GM18868 (cell line): ENCODE results near the gene MED14.
"Not testable (repeated sequence)": the region's sequence is repeated elsewhere in the genome, so short reads cannot be mapped to it uniquely, and the experiment has no call there.

Experiments
- ATAC-seq: cut with Tn5 transposase; IDR thresholded peaks from one replicate; pipeline ENCODE4 v1.9.1; 2021; ENCODE audit warnings: mild to moderate bottlenecking, moderate library complexity; ENCODE audit not compliant: unreplicated experiment

Gene MED14

DNA sequence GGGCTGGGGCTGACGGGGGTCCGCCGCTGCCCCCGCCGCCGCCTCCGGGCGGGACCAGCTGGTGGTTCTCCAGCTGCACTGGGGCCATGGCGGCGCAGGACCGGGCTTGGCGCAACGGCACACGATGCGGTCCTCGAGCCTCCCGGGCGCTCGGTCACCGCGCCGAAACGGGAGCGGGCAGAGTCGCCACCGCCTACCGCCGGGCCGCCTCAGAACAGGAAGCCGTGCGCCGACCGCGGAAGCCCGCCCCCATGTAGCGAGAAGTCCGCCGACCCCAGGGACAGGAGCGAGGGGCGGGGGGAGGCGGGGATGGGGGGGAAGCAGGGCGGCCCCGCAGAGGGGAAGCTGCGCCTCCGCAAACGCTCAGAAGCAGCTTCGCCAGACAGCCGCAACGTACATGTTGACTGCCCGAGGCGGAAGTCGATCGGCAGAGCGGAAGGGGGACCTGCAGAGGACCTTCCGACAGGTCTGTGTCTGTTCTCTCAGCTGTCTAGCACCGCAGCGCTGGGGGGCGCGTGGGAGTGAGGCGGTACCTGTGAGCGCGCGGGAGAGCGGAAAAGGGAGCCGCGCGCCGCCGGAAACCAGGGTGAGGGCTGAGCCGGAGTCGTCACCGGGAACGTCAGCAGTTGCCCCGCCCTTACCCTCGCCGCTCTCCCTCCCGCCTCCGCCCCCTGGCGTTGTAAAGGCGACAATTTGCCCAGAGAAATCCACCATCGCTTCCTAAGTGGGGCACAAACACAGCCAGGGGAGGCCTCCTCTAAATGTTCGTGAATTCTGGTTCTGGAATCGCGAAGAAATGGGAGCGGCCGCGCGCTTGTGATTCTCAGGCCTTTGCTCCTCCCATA, at the start of gene MED14:
TSS of gene MED14 (minus strand) at position 218 of the 845 bp plus-strand sequence. CDS start at position 88, 130 bp downstream.
- peak; percentile 86 for ATAC-seq

DNA sequence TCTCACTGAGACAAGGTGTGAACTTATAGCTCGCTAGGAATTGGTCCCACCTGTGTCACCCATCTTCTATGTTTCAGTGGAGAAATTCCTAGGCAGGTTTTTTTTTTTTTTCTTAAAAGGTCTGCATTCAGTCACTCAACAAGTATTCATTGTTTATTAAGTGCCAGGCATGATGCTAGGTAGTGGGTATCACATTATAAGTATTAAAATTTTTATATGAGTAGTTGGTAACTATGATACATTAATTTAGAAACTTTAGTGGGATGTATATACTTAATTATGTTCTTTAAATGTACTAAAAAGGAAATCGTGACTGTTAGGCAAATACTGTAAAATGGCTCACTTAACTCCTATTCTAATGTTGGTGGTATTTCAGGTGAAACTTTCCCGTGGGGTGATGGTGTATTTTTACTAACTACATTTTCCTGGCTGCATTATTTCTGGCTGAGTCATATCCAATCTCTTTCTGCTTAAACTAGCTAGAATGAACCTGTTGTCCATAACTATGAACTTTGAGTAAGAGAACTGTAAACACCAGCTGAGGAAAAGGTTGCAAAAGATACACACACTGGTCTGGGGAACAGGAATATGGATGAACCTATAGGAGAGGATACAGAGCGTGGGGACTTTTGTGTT, 49.3 kb upstream of the MED14 start:
- ATAC-seq = no peak

DNA sequence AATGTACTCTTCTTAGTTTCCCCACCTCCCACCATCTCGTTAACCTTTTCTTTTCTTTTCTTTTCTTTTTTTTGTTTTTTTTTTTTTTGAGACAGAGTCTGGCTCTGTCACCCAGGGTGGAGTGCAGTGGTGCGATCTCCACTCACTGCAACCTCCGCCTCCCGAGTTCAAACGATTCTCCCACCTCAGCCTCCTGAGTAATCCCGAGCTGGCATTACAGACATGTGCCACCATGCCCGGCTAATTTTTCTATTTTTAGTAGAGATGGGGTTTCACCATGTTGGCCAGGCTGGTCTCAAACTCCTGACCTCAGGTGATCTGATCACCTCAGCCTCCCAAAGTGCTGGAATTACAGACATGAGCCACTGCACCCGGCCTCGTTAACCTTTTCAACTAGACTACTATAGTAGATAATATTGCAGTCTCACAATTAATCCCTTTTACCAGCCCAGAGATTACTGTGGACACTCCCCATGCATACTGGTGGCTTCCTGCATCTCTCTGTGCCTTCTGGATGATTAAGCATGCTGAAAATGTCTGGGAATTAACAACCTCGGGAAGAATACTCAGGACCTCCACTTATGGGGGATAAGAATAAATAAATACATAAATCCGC, 47.4 kb upstream of the MED14 start:
- ATAC-seq = not testable (repeated sequence)

DNA sequence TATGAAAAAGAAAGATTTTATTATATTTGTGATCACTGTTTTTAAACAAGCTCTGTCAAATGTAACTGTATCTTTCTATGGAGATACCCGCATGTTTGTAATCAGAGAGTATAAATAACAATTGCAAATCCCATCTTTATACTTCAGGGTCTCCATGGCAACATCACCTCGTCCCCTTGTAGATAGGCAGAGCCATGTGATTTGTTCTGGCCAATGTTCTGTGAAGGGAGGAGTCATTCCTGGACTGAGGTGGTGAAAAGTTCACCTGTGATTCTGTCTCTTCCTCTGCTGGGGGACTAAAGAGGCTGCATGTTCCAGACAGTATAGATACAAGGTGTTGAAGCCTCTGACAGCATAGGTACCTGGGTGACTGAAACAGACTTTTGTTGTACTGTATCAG, 45.6 kb upstream of the MED14 start:
- no peak for ATAC-seq

DNA sequence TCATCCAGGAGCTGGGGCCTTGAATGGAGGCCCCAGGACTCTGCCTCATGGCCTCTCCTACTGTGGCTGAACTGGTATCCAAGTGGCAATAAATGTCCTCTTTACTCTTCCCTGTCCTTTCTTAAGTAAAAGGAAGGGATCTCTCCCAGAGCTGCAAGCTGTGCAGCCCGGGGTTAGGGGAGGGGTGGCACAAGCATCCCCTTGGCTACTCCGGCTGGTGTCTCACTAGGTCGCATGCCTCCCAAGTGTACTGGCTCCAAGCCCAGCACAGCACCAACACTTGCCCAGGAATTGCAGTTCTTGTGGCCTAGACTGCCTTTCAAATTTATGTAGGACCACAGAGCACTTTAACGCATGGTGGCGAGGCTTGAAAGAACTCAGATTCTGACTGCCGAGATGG, 44.7 kb upstream of the MED14 start:
- no peak for ATAC-seq

DNA sequence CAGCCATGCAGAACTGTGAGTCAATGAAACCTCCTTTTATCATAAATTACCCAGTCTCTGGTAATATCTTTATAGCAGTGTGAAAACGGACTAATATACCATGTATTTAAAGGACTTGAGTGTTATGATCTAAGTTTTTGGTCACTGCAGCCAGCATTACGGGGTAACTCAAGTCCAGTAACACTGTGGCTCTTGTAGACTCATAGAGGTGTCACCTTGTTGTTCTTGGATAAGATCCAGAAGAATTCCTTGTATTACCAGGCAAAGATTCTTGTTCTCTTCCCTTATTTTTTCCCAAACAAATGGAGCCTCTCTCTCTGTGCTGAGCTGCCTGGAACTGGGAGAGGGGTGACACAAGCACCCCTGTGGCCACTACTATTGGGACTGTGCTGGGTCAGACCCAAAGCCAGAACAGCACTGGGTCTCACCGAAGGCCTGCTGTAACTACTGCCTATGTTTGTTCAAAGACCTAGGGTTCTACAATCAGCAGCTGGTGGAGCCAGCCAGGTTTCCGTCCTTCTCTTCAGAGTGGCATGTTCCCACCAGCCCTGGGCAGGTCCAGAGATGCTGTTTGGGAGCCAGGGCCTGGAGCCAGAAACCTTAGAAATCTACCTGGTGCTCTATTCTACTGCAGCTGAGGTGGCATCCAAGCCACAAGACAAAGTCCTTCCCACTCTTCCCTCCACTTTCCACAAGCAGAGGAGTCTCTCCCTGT, 43.7 kb upstream of the MED14 start:
- ATAC-seq = no peak

DNA sequence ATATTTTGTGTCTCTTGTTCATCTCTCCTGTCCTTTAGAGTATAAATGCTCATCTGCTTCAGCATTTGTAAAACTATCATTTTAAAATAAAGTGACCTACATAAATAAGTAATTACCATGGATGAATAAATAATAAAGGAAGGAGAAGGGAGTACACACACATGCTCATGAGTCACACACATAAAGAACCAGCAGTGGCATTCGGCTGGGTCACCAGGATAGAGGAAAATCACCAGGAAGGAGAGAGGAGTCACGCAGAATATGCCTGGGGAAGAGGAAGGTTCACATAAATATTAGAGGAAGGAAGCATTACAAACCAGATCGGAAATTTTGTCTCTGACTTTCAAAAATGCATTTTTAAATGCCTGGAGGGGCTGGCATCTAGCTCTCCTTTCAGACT, 38.5 kb upstream of the MED14 start:
- ATAC-seq = no peak

DNA sequence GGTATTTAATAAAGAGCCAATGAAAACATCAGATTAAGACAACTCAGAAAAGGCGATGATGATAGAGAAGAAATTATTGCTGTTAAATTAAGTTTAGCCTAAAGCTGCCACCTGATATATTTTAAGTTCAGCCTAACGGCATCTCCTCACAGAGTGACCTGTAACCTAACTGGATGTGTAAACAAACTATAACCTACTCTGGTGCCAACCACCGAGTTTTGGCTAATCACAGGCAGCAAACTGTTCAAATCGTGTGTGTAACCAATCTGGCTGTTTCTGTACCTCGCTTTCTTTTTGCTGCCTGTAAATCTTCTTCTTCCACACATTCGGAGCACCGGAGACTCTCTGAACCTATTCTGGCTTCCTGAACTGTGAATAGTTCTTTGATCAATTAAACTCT, 37.8 kb upstream of the MED14 start:
- ATAC-seq = no peak

DNA sequence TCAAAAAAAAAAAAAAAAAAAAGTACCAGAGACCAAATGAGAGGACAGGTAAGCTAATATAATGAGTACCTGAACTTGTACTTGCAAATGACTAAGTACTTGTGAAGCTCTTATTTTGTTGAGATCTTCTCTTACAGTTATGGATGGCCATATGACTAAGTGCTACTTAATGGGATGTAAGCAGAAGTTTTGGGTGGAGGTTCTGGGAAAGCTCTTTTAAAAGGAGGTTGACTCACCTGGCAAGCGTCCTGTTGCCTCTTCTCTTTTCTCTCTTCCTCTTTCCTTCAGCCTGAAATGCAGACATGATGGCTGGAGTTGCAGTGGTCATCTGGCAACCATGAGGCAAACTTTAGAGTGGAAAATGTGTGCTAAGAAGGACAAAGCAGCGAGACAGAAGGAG, 36.9 kb upstream of the MED14 start:
- ATAC-seq = no peak

DNA sequence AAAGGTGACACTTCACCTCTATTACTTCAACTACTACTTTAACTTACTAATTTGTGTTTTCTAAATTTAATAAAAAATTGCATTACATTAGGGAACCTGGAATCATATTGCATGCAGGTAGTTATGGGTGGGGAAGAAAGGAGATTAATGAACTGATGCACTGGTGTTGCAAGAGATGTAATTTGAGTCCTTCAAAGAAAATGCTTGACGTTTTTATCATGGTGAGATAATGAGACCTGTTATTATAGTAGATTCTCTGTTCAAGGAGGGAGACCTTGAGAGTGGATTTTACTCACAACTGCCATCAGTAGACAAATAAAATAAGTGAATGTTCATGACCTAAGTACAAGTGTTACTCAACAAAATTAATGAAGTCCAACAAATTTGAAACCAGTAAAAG, 26.4 kb upstream of the MED14 start:
- ATAC-seq = no peak

DNA sequence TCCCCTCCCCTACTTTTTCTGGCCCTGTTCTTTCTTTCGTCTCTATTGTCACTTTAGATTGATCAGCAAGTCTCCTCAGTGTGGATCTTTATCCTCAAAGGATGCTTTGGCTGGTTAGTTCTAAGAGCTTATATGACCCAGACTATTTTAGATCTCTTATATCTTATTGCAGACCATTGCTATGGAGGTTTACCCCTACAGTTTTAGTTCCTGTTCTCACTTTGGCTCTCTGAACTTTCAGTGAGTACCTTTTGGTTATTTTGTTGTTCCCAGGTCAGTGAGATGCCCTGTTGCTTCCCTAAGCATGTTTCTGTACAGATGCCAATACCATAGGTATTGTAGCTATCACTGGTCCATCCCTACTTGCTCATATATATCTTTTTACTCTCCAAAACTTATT, 24.0 kb upstream of the MED14 start:
- ATAC-seq = no peak

DNA sequence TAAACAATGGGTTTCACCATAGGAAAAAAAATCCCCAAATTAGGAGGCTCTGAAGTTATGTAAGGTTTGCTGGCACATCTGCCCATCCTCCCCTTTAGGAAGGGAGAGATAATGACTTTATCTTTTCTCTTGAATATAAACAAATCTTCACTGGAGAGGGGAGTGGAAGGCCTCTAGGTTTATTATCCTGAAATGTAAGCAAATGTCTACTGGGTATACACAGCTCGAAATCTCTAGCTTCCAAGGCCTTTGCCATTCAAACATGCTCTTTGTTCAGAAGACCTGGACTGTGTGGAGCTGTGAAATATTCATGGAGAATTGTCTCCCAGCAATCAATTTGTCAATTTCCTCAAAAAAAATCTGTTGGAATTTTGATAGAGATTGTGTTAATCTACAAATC, 21.7 kb upstream of the MED14 start:
- no peak for ATAC-seq

DNA sequence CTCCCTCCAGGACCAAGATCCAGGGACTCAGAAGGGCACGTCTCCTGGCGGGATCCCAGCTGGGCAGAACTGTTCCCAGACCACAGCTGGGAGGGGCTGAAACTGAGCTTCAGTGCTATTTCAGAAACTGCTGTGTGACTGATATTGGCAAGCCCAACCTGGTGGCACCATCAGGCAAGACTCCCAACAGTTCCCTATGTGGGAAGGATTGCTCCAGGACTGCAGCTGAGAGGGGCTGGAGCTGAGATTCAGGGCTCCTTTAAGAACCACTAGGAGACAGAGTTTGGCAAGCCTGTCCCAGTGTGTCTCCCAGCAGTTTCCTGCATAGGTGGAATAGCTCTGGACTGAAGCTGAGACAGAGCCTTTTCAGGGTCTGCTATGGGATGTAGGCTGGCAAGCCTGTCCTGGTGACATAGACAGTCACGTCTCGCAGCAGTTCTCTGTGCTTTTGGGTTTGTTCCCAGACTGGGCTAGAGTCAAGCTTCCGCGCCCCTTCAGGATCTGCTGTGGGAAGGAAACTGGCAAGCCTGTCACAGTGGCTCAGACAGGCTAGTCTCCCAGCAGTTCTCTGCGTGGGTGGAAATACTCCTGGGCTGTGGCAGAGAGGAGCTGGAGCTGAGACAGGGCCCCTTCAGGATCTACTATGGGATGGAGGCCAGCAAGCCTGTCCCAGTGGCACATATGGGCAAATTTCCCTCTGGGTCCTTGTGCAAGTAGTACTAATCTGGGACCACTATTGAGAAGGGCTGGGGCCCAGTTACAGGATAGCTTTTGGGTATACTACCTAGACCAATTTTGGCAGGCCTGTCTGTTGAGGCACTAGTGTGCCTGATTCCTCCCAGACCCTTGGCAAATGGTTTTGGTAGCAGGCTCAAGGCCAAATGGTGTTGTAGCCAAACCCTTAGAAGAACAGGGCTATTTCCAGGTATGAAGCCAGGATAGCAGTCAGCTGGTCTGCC, 20.2 kb upstream of the MED14 start:
- no peak for ATAC-seq

DNA sequence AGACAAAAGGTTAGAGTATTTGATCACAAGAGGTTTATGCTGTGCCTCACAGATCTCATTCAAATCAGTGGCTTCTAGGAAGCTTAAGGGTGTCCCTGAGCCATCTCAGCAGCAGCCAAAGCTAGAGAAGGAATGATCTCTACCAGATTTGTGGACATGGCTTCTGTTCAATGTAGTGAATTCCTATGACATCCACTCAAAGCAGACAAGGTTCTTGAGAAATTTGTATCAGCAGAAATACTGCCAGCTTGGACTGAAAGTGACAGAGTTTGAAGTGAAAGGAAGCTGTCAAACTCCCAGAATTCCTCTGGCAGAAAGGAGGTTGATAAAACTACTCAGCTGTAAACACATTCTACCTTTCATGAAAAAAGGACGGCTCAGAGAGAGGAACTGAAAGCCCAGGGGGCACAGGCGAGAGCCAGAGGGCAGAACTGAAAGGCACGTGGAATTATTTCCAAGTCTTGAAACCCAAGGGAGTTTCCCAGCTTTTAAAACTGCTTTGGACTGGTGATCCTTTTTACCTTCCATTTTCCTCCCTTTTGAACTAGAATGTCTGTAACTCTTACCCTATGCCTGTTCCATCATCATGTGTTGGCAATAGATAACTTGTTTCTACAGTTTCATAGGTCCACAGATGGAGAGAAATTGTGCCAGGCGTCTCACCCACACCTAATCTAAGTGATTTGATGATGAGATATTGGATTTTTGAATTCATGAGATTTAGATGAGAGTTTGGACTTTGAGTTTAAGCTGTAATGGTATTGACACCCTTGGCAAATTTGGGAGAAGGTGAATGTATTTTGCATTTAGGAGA, 14.5 kb upstream of the MED14 start:
- ATAC-seq = peak; percentile 78

DNA sequence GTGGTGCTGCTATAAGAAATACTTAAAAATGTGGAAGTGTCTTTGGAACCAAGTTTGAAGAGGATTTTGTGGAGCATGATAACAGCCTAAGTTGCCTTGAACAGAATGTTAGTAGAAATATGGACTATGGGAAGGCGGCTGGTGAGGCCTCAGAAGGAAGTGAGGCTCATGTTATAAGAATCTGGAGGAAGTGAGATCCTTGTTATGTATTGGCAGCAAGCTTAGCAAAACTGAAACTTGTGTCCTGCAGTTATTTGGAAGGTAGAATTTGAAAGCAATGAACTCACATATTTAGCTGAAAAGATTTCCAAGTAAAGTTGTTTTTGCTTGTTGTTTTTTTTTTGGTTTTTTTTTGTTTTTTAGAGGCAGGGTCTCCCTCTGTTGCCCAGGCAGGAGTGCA, 13.6 kb upstream of the MED14 start:
- ATAC-seq = no peak

DNA sequence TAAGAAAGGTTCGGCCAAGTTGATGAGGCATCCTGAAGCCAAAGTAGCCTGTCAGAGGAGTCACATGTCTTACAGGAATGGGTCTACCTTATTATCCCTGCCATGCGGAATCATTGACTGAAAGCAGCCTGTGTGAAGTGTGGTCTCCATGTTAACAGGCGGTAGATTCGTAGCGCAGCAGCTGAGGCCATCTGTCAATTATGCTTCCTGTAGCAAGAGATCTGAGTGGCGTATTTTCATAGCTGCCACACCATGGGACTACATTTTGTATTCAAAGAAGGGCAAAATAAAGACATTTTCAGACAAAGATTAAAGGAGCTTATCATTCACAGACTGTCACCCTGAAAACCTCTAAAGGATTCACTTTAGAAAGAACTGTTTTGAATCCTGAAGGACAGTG, 11.2 kb upstream of the MED14 start:
- ATAC-seq = no peak

DNA sequence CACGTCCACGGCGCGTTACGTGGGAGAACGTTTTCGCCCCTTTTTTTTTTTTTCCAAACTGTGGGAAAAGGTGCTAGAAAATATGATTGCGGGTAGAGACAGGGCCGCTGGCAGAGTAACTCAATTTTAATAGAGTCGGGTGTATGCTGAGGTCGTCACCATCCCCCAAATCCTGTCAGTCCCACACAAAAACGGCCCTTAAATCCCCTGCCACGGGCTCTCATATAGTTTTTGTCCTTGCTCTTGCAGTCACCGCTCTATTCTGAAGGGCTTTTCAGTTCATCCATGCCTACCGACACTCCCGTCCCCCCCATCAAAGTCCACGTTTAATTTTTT, 796 bp upstream of the MED14 start:
- no peak for ATAC-seq

DNA sequence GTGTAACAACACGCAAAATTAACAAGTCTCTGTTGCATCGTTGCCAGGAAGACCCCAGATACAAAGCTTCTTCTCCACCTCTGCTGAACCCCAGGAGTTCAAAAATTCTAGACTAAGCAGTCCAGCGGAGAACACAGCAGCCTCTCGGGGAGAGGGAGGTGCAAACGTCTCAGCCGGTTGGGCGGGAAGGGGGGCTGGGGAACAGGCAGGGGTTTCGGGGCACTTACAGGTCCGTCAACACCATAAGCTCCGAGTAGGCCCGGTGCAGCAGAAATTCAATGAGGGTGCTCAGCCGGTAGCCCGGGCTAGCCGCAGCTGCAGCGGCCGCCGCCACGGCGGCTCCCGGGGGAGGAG, 394 bp downstream of the MED14 start:
- ATAC-seq = peak; percentile 5

DNA sequence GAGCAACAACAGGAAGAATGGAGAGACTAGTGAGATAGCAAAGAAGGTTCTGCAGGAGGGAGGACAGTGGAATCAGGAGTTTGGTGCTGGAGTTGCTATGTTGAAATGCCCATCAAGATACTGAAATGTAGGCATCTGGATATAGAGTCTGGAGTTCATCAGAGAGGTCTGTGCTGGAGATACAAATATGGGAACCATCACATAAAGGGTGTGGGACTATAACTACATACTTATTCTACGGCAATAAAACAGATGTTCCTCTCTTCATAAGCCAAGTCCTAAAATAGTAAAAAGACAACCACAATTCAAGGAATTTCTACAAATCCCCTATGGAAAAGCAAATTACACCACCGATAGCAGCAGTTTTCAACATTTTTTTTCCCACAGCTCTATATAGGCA, 1.6 kb downstream of the MED14 start:
- ATAC-seq = no peak

DNA sequence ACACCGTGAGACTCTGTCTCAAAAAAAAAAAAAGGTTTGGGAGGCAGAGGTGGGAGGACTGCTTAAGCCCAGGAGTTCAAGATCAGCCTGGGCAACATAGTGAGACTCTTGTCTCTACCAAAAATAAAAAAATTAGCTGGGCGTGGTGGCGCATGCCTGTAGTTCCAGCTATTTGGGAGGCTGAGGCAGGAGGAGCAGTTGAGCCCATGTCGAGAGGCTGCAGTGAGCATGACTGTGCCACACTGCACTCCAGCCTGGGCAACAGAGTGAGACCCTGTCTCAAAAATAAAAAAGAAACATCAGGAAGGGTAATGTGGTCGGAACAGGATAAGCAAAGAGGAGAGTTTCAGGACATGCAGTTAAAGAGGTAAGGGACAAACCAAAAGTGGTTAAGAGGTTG, 2.8 kb downstream of the MED14 start:
- not testable (repeated sequence) for ATAC-seq
